ENCODE results near the gene FBLN2. TPM values are rescaled to one million over a fixed set of nuclear protein-coding genes. Genes with fewer than 3 reads are reported as not detected.

Gene FBLN2
- total and polyA plus RNA-seq, 2 of the 4 experiments (the other 2 are of a cell fraction), result 11.8 to 60.8 TPM

Other genes starting within 250 kb of the FBLN2 start
- gene NUP210, start 128.8 kb upstream of the FBLN2 start, total RNA-seq (2012; rRNA removed), result under 0.01 TPM in 1 of 2 replicates, not detected in the other
- gene NUP210, start 128.8 kb upstream of the FBLN2 start, polyA plus RNA-seq (2012; rRNA removed), result 0.03 and 0.04 TPM in 2 replicates
- gene HDAC11, start 68.8 kb upstream of the FBLN2 start, total RNA-seq (2012; rRNA removed), result 6.1 and 9.1 TPM in 2 replicates
- 10.8 and 11.4 TPM in 2 replicates for gene HDAC11, start 68.8 kb upstream of the FBLN2 start, polyA plus RNA-seq (2012; rRNA removed)

Measured in IMR-90 (cell line).